GM12878 (cell line): ENCODE results near the gene BMI1. TPM values are rescaled to one million over a fixed set of nuclear protein-coding genes. Genes with fewer than 3 reads are reported as not detected.
A peak's percentile ranks its signal among the peaks of the same experiment; 100 is the strongest.

Source experiments
- CHD1 ChIP-seq: IDR thresholded peaks from 2 replicates; pipeline ENCODE4 v1.6.1; 2012; ENCODE audit warnings: low read depth, low read length, improper control_type of control experiment
- EED ChIP-seq: sonication (generic); IDR thresholded peaks from 2 replicates; pipeline ENCODE4 v1.6.1; 2016; ENCODE audit warnings: antibody characterized with exemption, low read depth
- ETV6 ChIP-seq, 2 experiments: fragments of 450-650 bp in 1 of 2; IDR thresholded peaks in 1 of 2; conservative IDR thresholded peaks in 1 of 2; 2 replicates each; pipeline ENCODE4 v1.6.1; 2014; ENCODE audit warnings: antibody characterized with exemption in 1 of 2, borderline replicate concordance in 1 of 2, low read depth in 1 of 2, mild to moderate bottlenecking in 1 of 2, moderate library complexity in 1 of 2
- EZH2 ChIP-seq: IDR thresholded peaks from 2 replicates; pipeline ENCODE4 v1.6.1; 2012; ENCODE audit warnings: low read depth, mild to moderate bottlenecking, control low read depth, inconsistent platforms, low read length, borderline replicate concordance; ENCODE audit not compliant: control insufficient read depth
- FOXM1 ChIP-seq: IDR thresholded peaks from 2 replicates; pipeline ENCODE4 v1.6.1; 2012; ENCODE audit warnings: low read depth, mild to moderate bottlenecking, inconsistent platforms, low read length, moderate library complexity
- IRF4 ChIP-seq: IDR thresholded peaks from 2 replicates; pipeline ENCODE4 v1.6.1; 2011; ENCODE audit warnings: low read depth, low read length
- JUND ChIP-seq: IDR thresholded peaks from 2 replicates; pipeline ENCODE4 v1.6.1; 2012; ENCODE audit warnings: low read depth, mild to moderate bottlenecking, low read length, improper control_type of control experiment, moderate library complexity
- MEF2A ChIP-seq: IDR thresholded peaks from 2 replicates; pipeline ENCODE4 v1.6.1; 2011; ENCODE audit warnings: low read depth, mild to moderate bottlenecking, low read length, moderate library complexity; ENCODE audit not compliant: insufficient read depth
- MTA2 ChIP-seq: fragments of 450-650 bp; IDR thresholded peaks from 2 replicates; pipeline ENCODE4 v1.6.1; 2016; ENCODE audit warnings: low read depth, mild to moderate bottlenecking, moderate library complexity
- NR2C2 ChIP-seq: IDR thresholded peaks from 2 replicates; pipeline ENCODE4 v1.6.1; 2011; ENCODE audit warnings: borderline replicate concordance, low read depth; ENCODE audit not compliant: control insufficient read depth, insufficient read length
- POU2F2 ChIP-seq: IDR thresholded peaks from 3 replicates; pipeline ENCODE4 v1.6.1; 2011; ENCODE audit warnings: low read depth, mild to moderate bottlenecking, low read length, borderline replicate concordance
- SIN3A ChIP-seq: IDR thresholded peaks from 2 replicates; pipeline ENCODE4 v1.6.1; 2012; ENCODE audit warnings: low read depth, low read length, improper control_type of control experiment
- SMAD1 ChIP-seq: fragments of 450-650 bp; IDR thresholded peaks from 2 replicates; pipeline ENCODE4 v1.6.1; 2018; ENCODE audit warnings: mild to moderate bottlenecking, low read depth; ENCODE audit not compliant: partially characterized antibody
- SMAD5 ChIP-seq: IDR thresholded peaks from 2 replicates; pipeline ENCODE4 v1.6.1; 2016; ENCODE audit warnings: antibody characterized with exemption, low read depth
- SPI1 ChIP-seq: IDR thresholded peaks from 2 replicates; pipeline ENCODE4 v1.6.1; 2011; ENCODE audit warnings: low read depth, mild to moderate bottlenecking, low read length, moderate library complexity, borderline replicate concordance; ENCODE audit not compliant: insufficient read depth
- STAT3 ChIP-seq: IDR thresholded peaks from 2 replicates; pipeline ENCODE4 v1.6.1; 2011; ENCODE audit warnings: low read depth, low read length, improper control_type of control experiment
- YY1 ChIP-seq: IDR thresholded peaks from 2 replicates; pipeline ENCODE4 v1.6.1; 2011; ENCODE audit warnings: low read depth, mild to moderate bottlenecking, low read length
- ZNF687 ChIP-seq: fragments of 450-650 bp; IDR thresholded peaks from 2 replicates; pipeline ENCODE4 v1.6.1; 2017; ENCODE audit warnings: mild to moderate bottlenecking, moderate library complexity
- ZZZ3 ChIP-seq: IDR thresholded peaks from 2 replicates; pipeline ENCODE4 v1.6.1; 2011; ENCODE audit warnings: low read depth; ENCODE audit not compliant: control insufficient read depth, insufficient read length
- polyA plus RNA-seq, 11 experiments: library from polyadenylated mRNA; depleted of rRNA in 4 of 11; unstranded in 6 of 11; stranded (reverse) in 5 of 11; fragments of >200 nt; fragmentation: Nextera tagmentation in 4 of 11; fragmentation: Illumina TruSeq in 1 of 11; extraction: Ambion mirVana in 4 of 11; extraction: Trizol in 1 of 11; gene quantifications; 1 replicate in 1 of 11; 2 replicates in 10 of 11; pipeline versions ENCODE4 v1.2.1 to v1.2.3, GENCODE V29; 2011 to 2016; ENCODE audit warnings: inconsistent platforms in 2 of 11, missing spikeins in 2 of 11, low read depth in 1 of 11
- total RNA-seq, 4 experiments: library from RNA; depleted of rRNA in 3 of 4; stranded (reverse); fragments of >200 nt in 3 of 4; fragmentation: Illumina TruSeq in 1 of 4; extraction: Trizol in 1 of 4; gene quantifications; 2 replicates each; pipeline versions ENCODE4 v1.2.1 to v1.2.3, GENCODE V29; 2013 to 2021
- TF ChIP-seq, protein P1 (sequence below): fragments of 450-650 bp; IDR thresholded peaks from 2 replicates; pipeline ENCODE4 v1.6.1; 2017; ENCODE audit warnings: mild to moderate bottlenecking, moderate library complexity
- TF ChIP-seq, protein P2 (sequence below): IDR thresholded peaks from 2 replicates; pipeline ENCODE4 v1.6.1; 2011; ENCODE audit warnings: low read depth, mild to moderate bottlenecking, low read length, moderate library complexity, borderline replicate concordance; ENCODE audit errors: extremely low read depth

Gene BMI1
- total and polyA plus RNA-seq, 10 of the 15 experiments (the other 5 are each of a cell fraction or from before 2014, with no cell fraction given) = 8.0 to 49.7 (median 25.8) TPM

- TF ChIP-seq EZH2 (no peak), FOXM1 (no peak), SIN3A (peak; percentile 74), SMAD1 (no peak), SPI1 (peak; percentile 82), ZZZ3 (no peak), JUND (no peak), STAT3 (no peak), EED (peak; percentile 77), CHD1 (no peak), MTA2 (peak; percentile 84), IRF4 (no peak; the same call in 1 of the 2 replicates), MEF2A (no peak), NR2C2 (peak; percentile 69), YY1 (peak; percentile 85), POU2F2 (peak; percentile 26; the same call in 1 of the 3 replicates), ZNF687 (peak; percentile 80; the same call in 1 of the 2 replicates), ETV6 (conservative IDR thresholded peaks at IDR 0.05 in 1 of 2, IDR thresholded peaks at IDR 0.05 in 1 of 2; ENCODE audit: borderline replicate concordance in 1 of 2, low read depth in 1 of 2) (peak in 1 of 2 experiments; percentile 65; a peak in 1 of 4 replicates), SMAD5 (peak; percentile 72; the same call in 1 of the 2 replicates)
- TF ChIP-seq, protein P1, sequence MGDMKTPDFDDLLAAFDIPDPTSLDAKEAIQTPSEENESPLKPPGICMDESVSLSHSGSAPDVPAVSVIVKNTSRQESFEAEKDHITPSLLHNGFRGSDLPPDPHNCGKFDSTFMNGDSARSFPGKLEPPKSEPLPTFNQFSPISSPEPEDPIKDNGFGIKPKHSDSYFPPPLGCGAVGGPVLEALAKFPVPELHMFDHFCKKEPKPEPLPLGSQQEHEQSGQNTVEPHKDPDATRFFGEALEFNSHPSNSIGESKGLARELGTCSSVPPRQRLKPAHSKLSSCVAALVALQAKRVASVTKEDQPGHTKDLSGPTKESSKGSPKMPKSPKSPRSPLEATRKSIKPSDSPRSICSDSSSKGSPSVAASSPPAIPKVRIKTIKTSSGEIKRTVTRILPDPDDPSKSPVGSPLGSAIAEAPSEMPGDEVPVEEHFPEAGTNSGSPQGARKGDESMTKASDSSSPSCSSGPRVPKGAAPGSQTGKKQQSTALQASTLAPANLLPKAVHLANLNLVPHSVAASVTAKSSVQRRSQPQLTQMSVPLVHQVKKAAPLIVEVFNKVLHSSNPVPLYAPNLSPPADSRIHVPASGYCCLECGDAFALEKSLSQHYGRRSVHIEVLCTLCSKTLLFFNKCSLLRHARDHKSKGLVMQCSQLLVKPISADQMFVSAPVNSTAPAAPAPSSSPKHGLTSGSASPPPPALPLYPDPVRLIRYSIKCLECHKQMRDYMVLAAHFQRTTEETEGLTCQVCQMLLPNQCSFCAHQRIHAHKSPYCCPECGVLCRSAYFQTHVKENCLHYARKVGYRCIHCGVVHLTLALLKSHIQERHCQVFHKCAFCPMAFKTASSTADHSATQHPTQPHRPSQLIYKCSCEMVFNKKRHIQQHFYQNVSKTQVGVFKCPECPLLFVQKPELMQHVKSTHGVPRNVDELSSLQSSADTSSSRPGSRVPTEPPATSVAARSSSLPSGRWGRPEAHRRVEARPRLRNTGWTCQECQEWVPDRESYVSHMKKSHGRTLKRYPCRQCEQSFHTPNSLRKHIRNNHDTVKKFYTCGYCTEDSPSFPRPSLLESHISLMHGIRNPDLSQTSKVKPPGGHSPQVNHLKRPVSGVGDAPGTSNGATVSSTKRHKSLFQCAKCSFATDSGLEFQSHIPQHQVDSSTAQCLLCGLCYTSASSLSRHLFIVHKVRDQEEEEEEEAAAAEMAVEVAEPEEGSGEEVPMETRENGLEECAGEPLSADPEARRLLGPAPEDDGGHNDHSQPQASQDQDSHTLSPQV = no peak
- TF ChIP-seq, protein P2, sequence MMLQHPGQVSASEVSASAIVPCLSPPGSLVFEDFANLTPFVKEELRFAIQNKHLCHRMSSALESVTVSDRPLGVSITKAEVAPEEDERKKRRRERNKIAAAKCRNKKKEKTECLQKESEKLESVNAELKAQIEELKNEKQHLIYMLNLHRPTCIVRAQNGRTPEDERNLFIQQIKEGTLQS = peak; percentile 67; the same call in 1 of the 2 replicates
These were observed 4.4 kb upstream of the BMI1 start, which contains the start of gene COMMD3 (continued) for GRCh38 chr10:22316286-22317075.
